GM21825 (cell line): ENCODE results near the gene ANKRD6.

Experiments used
- ATAC-seq: cut with Tn5 transposase; IDR thresholded peaks from one replicate; pipeline ENCODE4 v1.9.1; 2021; ENCODE audit warnings: mild to moderate bottlenecking, moderate library complexity; ENCODE audit not compliant: unreplicated experiment

Gene ANKRD6

GRCh38 chr6:89506716-89507617 is 74.0 kb downstream of the ANKRD6 start:
- ATAC-seq: no peak

- no peak for ATAC-seq
Observed at GRCh38 chr6:89508755-89509563, 76.0 kb downstream of the ANKRD6 start.

GRCh38 chr6:89509777-89510281 is 76.9 kb downstream of the ANKRD6 start:
- no peak for ATAC-seq

- ATAC-seq: no peak
Observed at GRCh38 chr6:89510393-89510792, 77.4 kb downstream of the ANKRD6 start.

GRCh38 chr6:89518352-89519055 is 85.6 kb downstream of the ANKRD6 start:
- ATAC-seq: no peak

GRCh38 chr6:89520736-89521135 is 87.8 kb downstream of the ANKRD6 start:
- no peak for ATAC-seq

- ATAC-seq: no peak
Observed at GRCh38 chr6:89522778-89523177, 89.8 kb downstream of the ANKRD6 start.

GRCh38 chr6:89525786-89526562 is 93.0 kb downstream of the ANKRD6 start:
- ATAC-seq: no peak

GRCh38 chr6:89526563-89526869 is 93.6 kb downstream of the ANKRD6 start:
- ATAC-seq: no peak

GRCh38 chr6:89527634-89528033 is 94.7 kb downstream of the ANKRD6 start:
- no peak for ATAC-seq

GRCh38 chr6:89528866-89529265 is 95.9 kb downstream of the ANKRD6 start:
- ATAC-seq: no peak

GRCh38 chr6:89530982-89531381 is 98.0 kb downstream of the ANKRD6 start:
- ATAC-seq: no peak

- ATAC-seq: no peak
Observed at GRCh38 chr6:89536231-89536630, 103.3 kb downstream of the ANKRD6 start.

- no peak for ATAC-seq
Observed at GRCh38 chr6:89539779-89540178, 106.8 kb downstream of the ANKRD6 start.

GRCh38 chr6:89542081-89542857 is 109.3 kb downstream of the ANKRD6 start:
- ATAC-seq: no peak

- ATAC-seq: no peak
Observed at GRCh38 chr6:89542866-89543265, 109.9 kb downstream of the ANKRD6 start.

GRCh38 chr6:89547281-89547680 is 114.3 kb downstream of the ANKRD6 start:
- ATAC-seq: no peak

- ATAC-seq: no peak
Observed at GRCh38 chr6:89553431-89553830, 120.5 kb downstream of the ANKRD6 start.

GRCh38 chr6:89554106-89554505 is 121.2 kb downstream of the ANKRD6 start:
- ATAC-seq: no peak

- ATAC-seq: no peak
Observed at GRCh38 chr6:89555031-89555430, 122.1 kb downstream of the ANKRD6 start.
